ENCODE data around the gene PLPP4.

- TF ChIP-seq, protein P1, sequence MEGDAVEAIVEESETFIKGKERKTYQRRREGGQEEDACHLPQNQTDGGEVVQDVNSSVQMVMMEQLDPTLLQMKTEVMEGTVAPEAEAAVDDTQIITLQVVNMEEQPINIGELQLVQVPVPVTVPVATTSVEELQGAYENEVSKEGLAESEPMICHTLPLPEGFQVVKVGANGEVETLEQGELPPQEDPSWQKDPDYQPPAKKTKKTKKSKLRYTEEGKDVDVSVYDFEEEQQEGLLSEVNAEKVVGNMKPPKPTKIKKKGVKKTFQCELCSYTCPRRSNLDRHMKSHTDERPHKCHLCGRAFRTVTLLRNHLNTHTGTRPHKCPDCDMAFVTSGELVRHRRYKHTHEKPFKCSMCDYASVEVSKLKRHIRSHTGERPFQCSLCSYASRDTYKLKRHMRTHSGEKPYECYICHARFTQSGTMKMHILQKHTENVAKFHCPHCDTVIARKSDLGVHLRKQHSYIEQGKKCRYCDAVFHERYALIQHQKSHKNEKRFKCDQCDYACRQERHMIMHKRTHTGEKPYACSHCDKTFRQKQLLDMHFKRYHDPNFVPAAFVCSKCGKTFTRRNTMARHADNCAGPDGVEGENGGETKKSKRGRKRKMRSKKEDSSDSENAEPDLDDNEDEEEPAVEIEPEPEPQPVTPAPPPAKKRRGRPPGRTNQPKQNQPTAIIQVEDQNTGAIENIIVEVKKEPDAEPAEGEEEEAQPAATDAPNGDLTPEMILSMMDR (IDR thresholded peaks at IDR 0.05), result no peak
- no peak for TF ChIP-seq POLR2A (IDR thresholded peaks at IDR 0.05)
Measured at GRCh38 chr10:120499883-120500282, 42.9 kb downstream of the PLPP4 start.
